Astrocyte of the cerebellum (primary cell): ENCODE data around the gene ACOT11.
"Not testable (repeated sequence)": the region's sequence is repeated elsewhere in the genome, so short reads cannot be mapped to it uniquely, and the experiment has no call there.

Experiments
- DNase-seq: peaks from one replicate; pipeline ENCODE4 v3.0.0-alpha.2; 2011; ENCODE audit warnings: low read depth
- H3K4me3 ChIP-seq: 2 replicates; pipeline ENCODE4 v1.5.1; 2011; ENCODE audit warnings: mild to moderate bottlenecking, low read depth, low read length, moderate library complexity
- CTCF ChIP-seq: IDR thresholded peaks from 2 replicates; pipeline ENCODE4 v1.5.1; 2012; ENCODE audit warnings: low read length, low read depth, moderate library complexity, mild to moderate bottlenecking; ENCODE audit errors: missing control alignments
- in situ Hi-C: cut with HindIII; loops from 2 replicates; pipeline ENCODE4 v1.10.0; 2017; ENCODE audit warnings: low sequenced_read_pairs

Gene ACOT11

GRCh38 chr1:54502342-54502741 is 45.7 kb upstream of the ACOT11 start:
- TF ChIP-seq CTCF, result no peak
- H3K4me3 ChIP-seq, result no peak overlapping the region
- no peak for DNase-seq
- in situ Hi-C loops, result no loop called here

GRCh38 chr1:54506594-54506993 is 41.4 kb upstream of the ACOT11 start:
- H3K4me3 ChIP-seq, result no peak overlapping the region
- no peak for TF ChIP-seq CTCF
- in situ Hi-C loops, result no loop called here
- DNase-seq, result no peak

GRCh38 chr1:54507033-54507870 is 40.8 kb upstream of the ACOT11 start:
- H3K4me3 ChIP-seq, result no peak overlapping the region
- no peak for DNase-seq
- in situ Hi-C loops, result no loop called here
- TF ChIP-seq CTCF, result no peak

GRCh38 chr1:54510715-54511270 is 37.2 kb upstream of the ACOT11 start:
- no peak for DNase-seq
- no peak for TF ChIP-seq CTCF
- no peak overlapping the region for H3K4me3 ChIP-seq
- in situ Hi-C loops, result no loop called here

DNA sequence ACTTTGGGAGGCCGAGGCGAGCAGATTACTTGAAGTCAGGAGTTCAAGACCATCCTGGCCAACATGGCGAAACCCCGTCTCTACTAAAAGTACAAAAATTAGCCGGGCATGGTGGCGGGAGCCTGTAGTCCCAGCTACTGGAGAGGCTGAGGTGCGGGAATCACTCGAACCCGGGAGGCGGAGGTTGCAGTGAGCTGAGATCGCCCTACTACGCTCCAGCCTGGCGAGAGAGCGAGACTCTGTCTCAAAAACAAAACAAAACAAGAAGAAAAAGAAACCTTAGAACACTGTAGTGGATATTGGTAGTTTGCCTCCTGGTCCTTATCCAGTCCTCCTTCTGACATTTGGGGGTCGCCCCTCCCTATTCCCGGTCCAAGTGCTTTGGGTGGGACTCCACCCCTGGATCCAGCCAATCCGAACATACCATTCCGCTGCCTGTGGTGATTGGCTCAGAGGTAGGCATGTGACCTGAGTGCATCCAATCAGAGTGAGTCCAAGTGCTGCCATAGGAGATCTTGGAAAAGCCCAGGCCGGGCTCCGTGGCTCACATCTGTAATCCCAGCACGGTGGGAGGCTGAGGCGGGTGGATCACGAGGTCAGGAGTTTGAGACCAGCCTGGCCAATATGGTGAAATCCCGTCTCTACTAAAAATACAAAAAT is 34.0 kb upstream of the ACOT11 start:
- DNase-seq, in situ Hi-C loops, H3K4me3 ChIP-seq: not testable (repeated sequence)

DNA sequence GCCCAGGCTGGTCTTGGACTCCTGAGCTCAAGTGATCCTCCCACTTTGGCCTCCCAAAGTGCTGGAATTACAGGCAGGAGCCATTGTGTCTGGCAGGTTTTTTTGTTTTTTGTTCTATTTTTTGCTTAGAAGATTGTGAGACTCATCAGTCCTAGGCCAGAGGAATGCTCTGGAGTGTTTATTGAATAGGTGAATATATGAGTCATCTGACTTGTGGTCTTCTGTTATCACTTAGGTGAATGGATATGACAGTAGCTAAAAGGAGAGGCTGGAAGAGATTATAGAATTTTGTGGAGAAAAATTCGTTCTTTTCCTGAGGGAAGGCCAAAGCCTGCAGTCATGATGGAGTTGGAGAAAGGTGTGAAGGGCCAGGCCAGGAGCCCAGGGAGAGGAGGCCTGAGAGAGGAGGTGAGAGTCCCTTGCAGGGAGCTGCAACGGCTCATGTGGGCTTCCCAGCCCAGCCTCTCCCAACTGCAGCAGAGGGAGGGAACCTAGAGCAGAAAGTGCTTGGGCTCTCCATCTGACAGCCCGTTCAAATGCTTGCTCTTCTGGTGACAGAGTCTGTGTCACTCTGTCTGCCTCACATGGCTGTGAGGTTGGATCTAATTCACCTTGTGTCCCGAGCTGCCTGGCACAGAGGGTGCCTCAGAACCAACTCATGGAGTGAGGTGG is 31.6 kb upstream of the ACOT11 start:
- in situ Hi-C loops, result no loop called here
- no peak overlapping the region for H3K4me3 ChIP-seq
- TF ChIP-seq CTCF, result no peak
- no peak for DNase-seq
